GM08714 (cell line): Measurements from ENCODE around the gene SIGLECL1.

ENCODE experiments used
- H3K4me3 ChIP-seq: fragments of 200-500 bp; sonication (Bioruptor generic); 2 replicates; pipeline ENCODE4 v1.5.1; 2014; ENCODE audit warnings: mild to moderate bottlenecking, low read length, inconsistent platforms
- ZNF274 ChIP-seq: IDR thresholded peaks from 2 replicates; pipeline ENCODE4 v1.6.1; 2012; ENCODE audit warnings: mild to moderate bottlenecking, low read depth, low read length

Gene SIGLECL1

GRCh38 chr19:51296336-51297093 is 45.6 kb downstream of the SIGLECL1 start:
- TF ChIP-seq ZNF274 = no peak
- H3K4me3 ChIP-seq = no peak overlapping the region

GRCh38 chr19:51297406-51297805 is 46.5 kb downstream of the SIGLECL1 start:
- no peak overlapping the region for H3K4me3 ChIP-seq
- no peak for TF ChIP-seq ZNF274

GRCh38 chr19:51301266-51301665 is 50.4 kb downstream of the SIGLECL1 start:
- TF ChIP-seq ZNF274 = no peak
- no peak overlapping the region for H3K4me3 ChIP-seq

GRCh38 chr19:51305479-51305878 is 54.6 kb downstream of the SIGLECL1 start:
- no peak overlapping the region for H3K4me3 ChIP-seq
- TF ChIP-seq ZNF274 = no peak

GRCh38 chr19:51311351-51312257 is 60.7 kb downstream of the SIGLECL1 start, which contains the start of gene IGLON5:
IGLON5 (plus strand) TSS chr19:51311644; CDS start chr19:51311848, 204 bp downstream.
- TF ChIP-seq ZNF274 = no peak
- no peak within 1 kb of the TSS for H3K4me3 ChIP-seq

- H3K4me3 ChIP-seq = no peak overlapping the region
- no peak for TF ChIP-seq ZNF274
These were observed 65.8 kb downstream of the SIGLECL1 start for GRCh38 chr19:51316688-51317087.

GRCh38 chr19:51317376-51317775 is 66.5 kb downstream of the SIGLECL1 start:
- no peak for TF ChIP-seq ZNF274
- no peak overlapping the region for H3K4me3 ChIP-seq

GRCh38 chr19:51317968-51318367 is 67.1 kb downstream of the SIGLECL1 start:
- no peak for TF ChIP-seq ZNF274
- H3K4me3 ChIP-seq = no peak overlapping the region
